NCI-H146 (cell line): ENCODE measurements around the gene TENM4.

ENCODE experiments used
- DNase-seq: peaks from one replicate; lab custom pipeline; 2025; lab: John Stamatoyannopoulos, UW

The TENM4 gene

DNA sequence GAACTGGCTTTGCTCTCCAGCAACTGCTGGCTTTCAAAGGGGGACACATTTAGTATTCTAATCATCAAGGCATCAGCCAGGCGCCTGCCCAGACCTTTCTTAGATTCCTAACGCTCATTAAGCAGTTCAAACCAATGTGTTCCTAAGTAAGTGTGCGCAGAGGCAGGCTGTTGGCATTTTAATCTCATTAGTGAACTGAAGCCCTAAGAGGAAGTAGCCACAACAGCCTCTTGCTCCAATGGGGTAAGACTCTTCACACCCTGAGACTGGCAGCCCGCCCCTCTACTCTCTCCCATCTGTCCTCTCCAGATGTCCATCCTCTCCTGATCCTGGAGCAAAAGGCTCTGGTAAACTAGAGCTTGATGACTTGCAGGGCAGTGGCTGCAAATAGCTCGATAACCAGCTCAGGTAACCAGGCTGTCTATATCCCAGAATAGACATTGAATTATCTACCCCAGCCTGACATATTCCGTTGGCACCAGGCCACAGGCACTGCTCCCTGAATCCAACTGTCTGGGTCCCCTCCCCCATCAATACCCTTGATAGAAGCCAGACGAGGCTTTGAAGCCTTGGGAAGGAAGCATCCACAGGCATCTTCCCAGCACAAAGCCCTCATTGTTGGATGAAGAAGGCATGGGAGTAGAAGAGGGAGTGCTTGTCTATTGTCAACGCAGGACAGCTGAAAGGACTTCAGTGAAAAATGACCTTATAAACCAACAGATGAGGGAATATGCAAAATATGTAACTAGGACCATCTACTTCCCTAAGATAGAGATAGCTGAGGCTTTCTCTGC is 321.1 kb downstream of the TENM4 start:
- no peak for DNase-seq

DNA sequence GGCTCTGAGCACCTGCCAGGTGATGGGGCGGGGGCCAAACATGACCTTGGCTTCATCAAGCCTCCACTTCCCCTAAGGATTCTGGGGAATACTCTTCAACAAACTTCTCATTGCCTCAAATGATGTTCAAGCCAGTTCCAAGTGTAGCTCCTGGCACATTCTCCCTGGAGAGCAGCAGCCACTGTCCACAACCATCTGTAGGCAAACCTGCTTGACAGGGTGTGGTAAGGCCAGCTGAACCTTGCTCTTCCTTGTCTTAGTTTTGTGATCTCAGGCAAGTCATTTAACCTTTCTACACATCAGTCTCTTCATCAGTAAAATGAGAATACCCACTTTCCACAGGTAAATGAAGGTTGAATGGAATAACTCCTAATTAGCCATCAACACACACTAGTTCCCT is 323.3 kb downstream of the TENM4 start:
- no peak for DNase-seq

DNA sequence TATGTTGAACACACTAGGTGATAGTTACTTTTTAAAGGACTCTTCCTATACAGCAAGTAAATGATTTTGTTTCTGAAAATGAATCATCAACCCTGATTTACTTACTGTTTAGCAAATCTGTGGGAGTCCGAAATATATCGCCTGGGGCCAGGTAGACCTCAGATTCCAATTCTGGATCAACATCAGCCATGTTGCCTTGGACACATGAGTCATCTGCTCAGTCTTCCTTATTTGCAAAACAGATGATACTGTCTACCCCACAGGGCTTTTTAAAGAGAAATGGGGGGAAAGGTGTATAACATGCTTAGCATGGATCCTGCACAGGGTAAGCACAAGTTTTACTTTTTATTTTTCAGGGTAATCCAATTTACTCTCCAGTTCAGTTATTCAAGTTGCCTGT is 324.2 kb downstream of the TENM4 start:
- peak; percentile 69 for DNase-seq

DNA sequence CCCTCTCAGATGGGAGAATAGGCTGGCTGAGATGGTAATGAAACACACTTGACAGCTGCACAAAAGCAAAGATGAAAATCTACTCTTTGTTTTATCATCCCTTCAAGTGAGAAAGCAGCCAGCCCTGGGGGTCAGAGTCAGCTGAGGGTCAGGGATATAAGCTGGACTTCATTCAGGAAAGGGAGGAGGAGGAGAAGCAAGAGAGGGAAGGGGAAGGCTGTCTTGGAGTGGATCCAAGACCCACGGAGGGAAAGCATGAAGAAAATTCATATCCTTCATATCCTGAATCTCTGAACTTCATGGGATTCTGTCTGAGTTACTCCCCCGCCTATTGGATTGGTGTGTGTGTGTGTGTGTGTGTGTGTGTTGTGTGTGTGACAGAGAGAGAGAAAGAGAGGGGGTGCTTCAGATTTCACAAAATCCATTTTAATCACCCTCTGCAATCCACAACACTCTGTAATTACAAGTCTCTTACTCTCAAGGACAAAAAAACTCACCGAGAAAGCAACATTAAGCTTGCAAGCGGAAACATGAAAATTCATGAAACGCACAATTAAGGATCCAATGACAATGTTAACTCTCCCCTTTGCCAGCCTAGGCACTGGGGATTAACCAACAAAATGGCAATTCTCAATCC is 327.7 kb downstream of the TENM4 start:
- DNase-seq, result no peak

GRCh38 chr11:79110796-79111195 is 330.0 kb downstream of the TENM4 start:
- DNase-seq, result no peak

GRCh38 chr11:79110321-79110720 is 330.5 kb downstream of the TENM4 start:
- DNase-seq, result no peak

GRCh38 chr11:79108851-79109250 is 332.0 kb downstream of the TENM4 start:
- DNase-seq, result no peak

DNA sequence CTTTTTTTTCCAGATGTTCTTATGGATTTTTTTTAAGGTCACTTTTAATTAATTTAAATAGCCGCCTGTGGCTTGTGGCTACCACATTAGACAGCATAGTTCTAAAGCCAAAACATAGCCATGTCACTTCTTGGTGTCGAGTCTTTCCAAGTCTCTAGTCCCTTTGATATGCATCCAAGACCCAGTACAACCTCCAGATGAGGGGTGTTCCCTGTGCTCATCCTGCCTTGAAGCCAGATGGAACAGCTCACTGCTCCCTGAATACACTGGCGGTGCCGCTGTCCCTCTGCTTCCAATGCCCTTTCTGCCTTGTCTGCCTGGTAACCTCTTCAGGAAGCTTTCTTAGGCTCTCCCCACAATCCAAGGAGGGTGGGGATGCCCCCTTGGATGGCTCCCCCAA is 338.0 kb downstream of the TENM4 start:
- no peak for DNase-seq

GRCh38 chr11:79101656-79102055 is 339.2 kb downstream of the TENM4 start:
- no peak for DNase-seq

GRCh38 chr11:79100093-79100910 is 340.5 kb downstream of the TENM4 start:
- DNase-seq, result peak; percentile 57

GRCh38 chr11:79098146-79098545 is 342.7 kb downstream of the TENM4 start:
- no peak for DNase-seq

- DNase-seq, result no peak
These were observed 343.5 kb downstream of the TENM4 start for GRCh38 chr11:79097246-79097875.

- DNase-seq, result no peak
These were observed 345.4 kb downstream of the TENM4 start for GRCh38 chr11:79095424-79095823.

DNA sequence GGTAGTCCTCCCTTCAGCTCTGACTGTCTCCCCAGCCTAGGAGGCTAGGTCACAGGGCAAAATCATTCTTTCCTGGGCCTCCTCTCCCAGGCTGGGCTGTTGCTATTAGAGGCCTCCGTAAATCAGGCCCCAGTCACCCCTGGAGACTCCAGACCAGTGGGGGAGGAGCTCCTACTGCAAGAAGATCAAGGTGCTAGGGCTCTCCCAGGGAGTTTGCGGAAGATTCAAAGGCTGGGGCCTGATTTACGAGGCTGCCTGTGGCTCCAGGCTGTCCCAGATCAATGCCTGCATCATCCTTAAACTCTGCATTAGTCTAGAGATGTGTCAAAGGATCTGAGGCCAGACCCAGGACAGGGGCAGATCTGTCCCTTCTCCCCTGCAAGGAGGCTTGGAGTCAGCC is 346.2 kb downstream of the TENM4 start:
- DNase-seq, result no peak

GRCh38 chr11:79092791-79093353 is 348.0 kb downstream of the TENM4 start:
- no peak for DNase-seq

DNA sequence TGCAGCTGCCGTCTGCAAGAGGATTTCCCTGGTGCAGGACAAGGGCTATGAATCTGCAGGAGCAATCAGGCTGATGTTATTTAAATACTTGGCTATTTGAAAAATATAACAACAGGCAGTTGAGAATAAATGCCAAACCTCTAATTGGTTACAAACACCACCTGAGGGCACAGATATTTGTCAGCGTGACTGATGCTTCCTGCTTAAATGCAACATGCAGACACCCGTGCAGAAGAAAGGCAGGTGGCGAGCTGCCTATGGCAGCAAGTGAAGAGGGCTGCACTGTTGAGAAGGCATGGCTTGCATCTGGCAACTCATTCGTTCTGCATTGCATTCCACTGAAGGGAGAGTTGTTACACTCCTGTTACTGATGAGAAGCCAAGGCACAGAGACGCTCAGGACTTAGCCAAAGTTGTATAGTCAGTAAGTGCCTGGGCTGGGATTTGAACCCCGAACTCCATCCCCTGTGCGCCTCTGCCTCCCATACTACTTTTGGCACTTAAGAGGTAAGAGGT is 350.6 kb downstream of the TENM4 start:
- DNase-seq, result no peak

DNA sequence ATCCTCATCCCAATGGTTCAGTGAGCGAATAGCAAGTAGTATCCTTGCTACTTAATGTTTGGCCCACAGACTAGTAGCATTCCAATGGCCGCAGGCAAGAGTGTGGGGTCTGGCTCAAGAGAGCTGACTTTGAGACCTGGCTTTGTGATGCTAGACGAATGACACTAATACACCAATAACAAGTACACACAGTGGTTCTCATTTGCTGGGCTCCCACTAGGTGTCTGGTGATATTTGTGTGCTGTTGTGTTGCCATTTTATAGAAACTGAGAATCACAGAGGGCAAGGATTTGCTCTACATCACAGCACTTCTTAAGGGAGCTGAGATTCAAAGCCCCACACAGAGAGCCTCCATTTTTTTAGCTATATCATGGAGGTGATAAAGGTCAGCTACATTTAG is 351.2 kb downstream of the TENM4 start:
- DNase-seq, result no peak

DNA sequence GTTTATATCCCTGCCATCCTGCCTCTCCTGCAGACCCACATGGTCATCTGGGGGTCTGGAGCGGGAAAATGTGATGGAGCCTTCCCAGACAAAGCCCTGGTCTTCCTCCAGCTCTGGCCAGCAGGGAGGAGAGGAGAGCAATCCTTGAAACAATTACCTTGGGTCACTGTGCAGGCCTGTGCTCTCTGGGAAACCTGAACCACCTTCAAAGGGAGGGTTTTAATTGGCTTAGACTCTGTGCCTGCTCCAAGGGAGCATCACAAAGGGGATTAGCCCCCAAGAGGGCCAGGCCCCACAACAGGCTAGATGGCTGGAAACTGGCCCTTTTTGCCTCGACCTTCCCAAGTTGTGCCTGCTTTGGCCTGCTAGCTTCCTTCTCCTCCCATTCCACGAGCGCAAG is 351.9 kb downstream of the TENM4 start:
- no peak for DNase-seq

DNA sequence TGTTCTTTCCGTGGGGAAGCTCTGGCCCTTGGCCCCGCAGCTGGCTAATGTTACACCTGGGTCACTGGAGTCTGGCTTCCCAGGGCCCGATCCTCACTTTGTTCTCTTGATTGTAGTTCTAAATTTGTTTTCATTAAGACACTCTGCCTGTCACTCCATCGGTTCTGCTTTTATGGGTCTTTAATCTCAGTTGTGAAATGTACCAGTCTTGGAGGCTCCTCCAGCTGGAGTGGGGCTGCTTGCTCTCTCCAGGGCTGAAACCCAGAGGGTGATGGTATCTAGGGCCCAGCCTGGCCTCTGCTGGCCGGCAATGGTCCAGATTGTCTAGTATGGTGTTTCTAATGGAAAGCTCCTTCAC is 352.9 kb downstream of the TENM4 start:
- no peak for DNase-seq

DNA sequence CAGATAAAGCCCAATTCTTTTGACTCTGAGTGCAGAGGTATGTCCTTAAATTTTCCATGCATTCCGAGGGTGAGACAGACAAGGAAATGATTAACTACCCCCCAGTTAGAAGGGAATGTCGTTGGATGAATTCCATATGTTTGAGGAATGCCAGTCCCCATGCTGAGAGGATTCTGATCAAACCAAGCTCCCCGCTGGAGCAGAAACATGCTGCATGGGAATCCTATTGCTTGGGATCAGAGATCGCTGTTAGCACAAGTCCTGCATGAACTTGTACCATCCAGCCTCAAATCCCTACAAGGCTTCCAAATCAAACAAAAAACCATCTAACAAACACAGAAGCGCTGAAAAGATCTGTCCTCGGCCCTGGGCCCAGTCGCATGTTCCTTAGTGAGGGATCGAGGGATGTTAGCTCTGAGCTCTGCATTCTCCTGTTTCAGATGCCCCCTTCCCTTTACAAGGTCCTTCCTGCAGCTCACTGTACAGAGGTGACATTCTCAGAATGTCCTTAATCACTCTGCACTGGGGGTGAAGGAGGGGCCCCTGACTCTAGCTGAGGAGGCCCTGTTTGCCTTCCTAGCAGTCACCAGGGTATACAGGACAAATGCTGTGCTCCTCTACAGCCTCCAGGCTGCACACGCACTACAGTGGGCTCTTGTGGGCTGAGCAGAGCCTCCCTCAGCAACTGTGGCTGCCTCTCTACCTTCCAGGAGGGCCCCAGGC is 353.4 kb downstream of the TENM4 start:
- DNase-seq, result no peak

DNA sequence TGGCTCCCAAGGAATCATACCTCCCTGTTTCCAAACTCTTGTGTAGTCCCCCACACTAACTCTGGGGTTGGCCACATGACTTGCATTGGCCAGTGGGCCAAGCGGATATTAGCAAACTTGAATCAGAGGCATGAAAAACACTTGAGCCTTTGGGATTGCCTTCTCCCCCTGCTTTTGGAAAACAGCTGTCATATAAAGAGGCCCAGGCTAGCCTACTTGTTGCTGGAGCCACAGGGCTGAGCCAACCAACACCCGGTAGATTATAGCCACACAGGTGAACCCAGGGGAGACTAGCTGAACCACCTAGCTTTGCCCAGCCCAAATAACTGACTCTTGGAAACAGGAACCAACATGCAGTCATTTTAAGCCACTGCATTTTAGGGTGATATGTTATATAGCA is 354.8 kb downstream of the TENM4 start:
- no peak for DNase-seq
